ENCODE measurements around the gene B2M. TPM values are rescaled to one million over a fixed set of nuclear protein-coding genes. Genes with fewer than 3 reads are reported as not detected.

B2M gene
- total and polyA plus RNA-seq, 2 of the 8 experiments (the other 6 are each of a cell fraction or from before 2014, with no cell fraction given), result 78.9 to 907 TPM

- Histone ChIP-seq H4K8ac (ENCODE audit: extremely low read depth, insufficient read depth, low read length) (no peak overlapping the region), H3K27ac (ENCODE audit: low read depth, low read length) (no peak overlapping the region), H2BK5ac (ENCODE audit: low read depth, low read length) (no peak overlapping the region), H4K91ac (replicated peaks; ENCODE audit: insufficient read length, low read length) (no peak overlapping the region), H3K4me1 (replicated peaks in 1 of 4; ENCODE audit: control insufficient read depth in 3 of 4, insufficient read depth in 4 of 4, low read length in 3 of 4) (no peaks in the 10 kb centered on the region; a peak in 1 of 7 replicates), H4K20me1 (replicated peaks in 1 of 2; ENCODE audit: control insufficient read depth in 1 of 2, insufficient read depth in 2 of 2, low read length in 2 of 2) (no peaks in the 10 kb centered on the region), H3K18ac (ENCODE audit: extremely low read depth, low read length) (no peak overlapping the region), H2AFZ (ENCODE audit: low read length) (no peak overlapping the region), H3K14ac (ENCODE audit: insufficient read length) (no peak overlapping the region), H3K79me2 (ENCODE audit: control insufficient read depth in 1 of 2, insufficient read depth in 2 of 2, low read length in 2 of 2) (peaks cover 0 to 5% of the 10 kb centered on the region in 2 experiments; a peak in 1 of 4 replicates), H3K36me3 (ENCODE audit: control insufficient read depth in 2 of 4, insufficient read depth in 4 of 4, low read length in 3 of 4) (peaks cover 2 to 25% (median 18%) of the 10 kb centered on the region in 4 experiments; a peak in 6 of 8 replicates), H3K23ac (ENCODE audit: insufficient read length) (no peak overlapping the region), H2BK120ac (replicated peaks; ENCODE audit: low read depth, low read length) (no peak overlapping the region), H3K4ac (replicated peaks; ENCODE audit: insufficient read length, low read depth, low read length) (no peak overlapping the region), H3K27me3 (replicated peaks in 1 of 4; ENCODE audit: control insufficient read depth in 3 of 4, extremely low read depth in 1 of 4, insufficient read depth in 3 of 4, low read length in 3 of 4) (no peaks in the 10 kb centered on the region), H3K9me3 (ENCODE audit: insufficient read depth in 2 of 2, low read depth in 1 of 2, low read length in 1 of 2) (no peaks in the 10 kb centered on the region), H3K9ac (replicated peaks in 1 of 4; ENCODE audit: extremely low read depth in 1 of 4, low read depth in 3 of 4, low read length in 3 of 4) (no peak overlapping the region), H3K79me1 (ENCODE audit: low read depth, low read length) (no peaks in the 10 kb centered on the region), H3K4me3 (ENCODE audit: extremely low read depth in 1 of 4, insufficient read depth in 2 of 4, low read depth in 3 of 4, low read length in 4 of 4) (no peak overlapping the region), H2AK5ac (ENCODE audit: low read depth, low read length) (no peak overlapping the region), H3K23me2 (ENCODE audit: low read depth, low read length) (no peaks in the 10 kb centered on the region), H2BK20ac (ENCODE audit: low read length) (no peak overlapping the region), H2BK15ac (ENCODE audit: low read length) (no peak overlapping the region), H2BK12ac (ENCODE audit: low read depth, low read length) (no peak overlapping the region), H3K4me2 (ENCODE audit: insufficient read depth in 1 of 2, low read depth in 2 of 2, low read length in 2 of 2) (no peak overlapping the region), H3K56ac (replicated peaks; ENCODE audit: insufficient read length, low read depth, low read length) (no peak overlapping the region), H4K5ac (ENCODE audit: insufficient read length, low read depth, low read length) (no peak overlapping the region)
- DNase-seq (ENCODE audit: low read depth in 1 of 2, low spot score in 2 of 2), result no peak
- CTCF ChIA-PET (ENCODE audit: partially characterized antibody), result no interaction called here
- 68% methylated on average over 4 of the region's 4 CpGs; no CpG with 5 or more reads in 1 of the 2 experiments for WGBS, 2 experiments (ENCODE audit: extremely low coverage in 1 of 2, insufficient coverage in 1 of 2, insufficient read length in 1 of 2, insufficient replicate concordance in 2 of 2, low coverage in 1 of 2, low lambda C conversion rate in 2 of 2, missing lambda C conversion rate in 1 of 2)
- FAIRE-seq, result no peak
- TF ChIP-seq RBBP5 (IDR thresholded peaks at IDR 0.05; ENCODE audit: borderline replicate concordance, low read depth, low read length) (no peak), BRCA1 (IDR thresholded peaks at IDR 0.05; ENCODE audit: low read depth, low read length) (no peak), NRF1 (IDR thresholded peaks at IDR 0.05; ENCODE audit: low read depth, low read length) (no peak), KDM1A (IDR thresholded peaks at IDR 0.05; ENCODE audit: borderline replicate concordance, low read length) (no peak), TBP (IDR thresholded peaks at IDR 0.05; ENCODE audit: low read depth, low read length) (no peak), YY1 (IDR thresholded peaks at IDR 0.05; ENCODE audit: low read depth, low read length) (no peak), HDAC2 (IDR thresholded peaks at IDR 0.05; ENCODE audit: borderline replicate concordance in 1 of 2, low read depth in 2 of 2, low read length in 2 of 2) (no peak), ASH2L (IDR thresholded peaks at IDR 0.05; ENCODE audit: low read length) (no peak), RFX5 (IDR thresholded peaks at IDR 0.05; ENCODE audit: borderline replicate concordance, low read depth, low read length) (no peak), CEBPB (IDR thresholded peaks at IDR 0.05; ENCODE audit: low read depth, low read length) (no peak), BACH1 (IDR thresholded peaks at IDR 0.05; ENCODE audit: low read length) (no peak), KDM4A (IDR thresholded peaks at IDR 0.05; ENCODE audit: low read depth, low read length, severe bottlenecking) (no peak), NANOG (IDR thresholded peaks at IDR 0.05; ENCODE audit: insufficient read depth, low read depth, low read length, poor library complexity, severe bottlenecking) (no peak)
- POLR2A ChIA-PET (ENCODE audit: partially characterized antibody), result interaction anchor here (1.3 kb wide), 1 partner anchor 9 kb away, joined by 3 read pairs; no protein-coding TSS in a partner anchor
Measured at GRCh38 chr15:44718180-44718926, 7.0 kb downstream of the B2M start.

Data from H1 (cell line).